ENCODE results near the gene DPF3.

The DPF3 gene

DNA sequence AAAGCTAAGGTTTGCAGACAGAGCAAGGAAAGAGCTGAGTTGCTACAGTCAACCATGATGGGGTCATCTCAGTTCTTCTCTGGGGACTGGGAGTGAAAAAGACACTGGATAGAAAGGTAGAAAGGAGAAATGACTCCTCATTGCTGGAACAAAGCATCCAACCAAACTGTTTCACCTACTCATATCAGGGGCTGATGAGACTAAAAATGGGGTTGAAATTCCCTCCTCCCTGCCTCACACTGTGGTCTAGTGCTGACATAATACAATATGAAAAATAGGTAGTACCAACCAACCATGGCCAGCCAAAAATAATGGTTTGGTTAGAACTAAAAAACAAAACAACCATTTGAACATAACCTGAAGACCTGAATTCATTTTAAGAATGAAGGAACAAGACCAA lies 220.7 kb downstream of the DPF3 start:
- no peak for DNase-seq

- DNase-seq = no peak
Measured at GRCh38 chr14:72666610-72667009, 227.3 kb downstream of the DPF3 start.

DNA sequence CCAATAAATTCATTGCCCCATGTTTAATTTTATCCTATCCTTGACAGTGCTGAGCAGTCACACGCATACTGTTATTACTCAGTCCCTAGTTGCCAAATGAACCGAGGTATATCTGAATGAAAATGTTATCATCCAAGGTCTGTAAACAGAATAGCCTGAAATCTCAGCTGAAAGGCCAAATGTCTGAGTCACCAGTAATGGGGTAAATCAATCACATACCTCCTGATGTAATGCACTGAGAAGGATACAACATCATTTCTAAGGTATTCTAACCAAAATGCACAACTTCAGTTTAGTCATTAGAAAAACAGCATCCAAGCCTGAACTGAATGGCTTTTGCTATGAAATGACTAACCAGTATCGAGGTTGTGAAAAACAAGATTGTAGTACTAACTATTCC lies 228.6 kb downstream of the DPF3 start:
- DNase-seq = no peak

- DNase-seq = no peak
Measured at GRCh38 chr14:72664651-72665050, 229.2 kb downstream of the DPF3 start.

DNA sequence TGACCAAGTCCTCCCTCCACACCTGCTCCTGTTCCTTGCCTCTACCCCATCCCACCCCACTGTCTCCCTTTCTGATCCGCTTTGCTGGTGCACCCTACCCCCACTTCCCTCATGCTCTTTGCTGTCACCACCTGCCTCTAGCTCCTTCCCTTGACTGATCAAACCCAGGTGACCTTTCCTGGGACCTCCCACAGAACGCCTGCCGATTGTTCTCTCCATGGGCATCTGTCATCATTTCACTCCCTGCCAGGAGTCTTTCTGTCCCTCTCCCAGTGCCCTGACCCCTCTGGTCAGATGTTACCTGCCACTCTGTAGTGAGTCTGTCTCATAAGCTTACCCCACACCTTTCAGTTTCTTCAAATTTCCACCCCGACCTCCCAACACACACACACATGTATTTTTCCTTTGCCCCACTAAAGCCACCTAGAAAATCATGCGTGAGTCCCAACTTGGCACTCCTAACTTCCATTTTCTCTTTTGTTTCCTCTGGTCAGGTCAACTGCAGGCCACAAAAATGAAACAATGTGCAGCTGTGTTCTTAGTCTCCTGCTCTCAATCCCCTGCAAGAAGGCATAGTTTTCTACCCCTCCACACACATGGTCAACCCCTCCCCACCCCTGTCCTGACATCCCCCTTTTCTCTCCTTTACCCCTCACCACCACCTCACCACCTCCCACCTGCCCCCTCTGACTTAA lies 229.8 kb downstream of the DPF3 start:
- no peak for DNase-seq

- DNase-seq = no peak
Measured at GRCh38 chr14:72663076-72663487, 230.8 kb downstream of the DPF3 start.

DNA sequence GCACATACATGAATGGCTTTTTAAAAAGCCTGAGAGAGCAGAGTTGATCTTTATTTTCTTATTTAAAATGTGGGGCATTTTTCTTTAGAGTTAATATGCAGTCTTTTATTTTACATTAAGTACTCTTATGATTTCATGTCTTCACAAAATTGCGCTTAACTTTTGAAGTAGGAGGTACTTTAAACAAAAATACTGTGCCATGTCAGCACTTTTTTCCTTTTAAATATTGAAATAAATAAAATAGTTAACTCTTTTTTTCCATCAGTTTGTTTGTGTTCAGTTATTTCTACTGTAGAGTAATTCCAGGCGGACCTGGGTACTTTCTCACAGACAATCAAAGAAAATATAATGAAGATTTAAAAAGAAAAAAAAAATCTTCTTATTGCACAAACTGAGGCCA lies 231.7 kb downstream of the DPF3 start:
- no peak for DNase-seq

DNA sequence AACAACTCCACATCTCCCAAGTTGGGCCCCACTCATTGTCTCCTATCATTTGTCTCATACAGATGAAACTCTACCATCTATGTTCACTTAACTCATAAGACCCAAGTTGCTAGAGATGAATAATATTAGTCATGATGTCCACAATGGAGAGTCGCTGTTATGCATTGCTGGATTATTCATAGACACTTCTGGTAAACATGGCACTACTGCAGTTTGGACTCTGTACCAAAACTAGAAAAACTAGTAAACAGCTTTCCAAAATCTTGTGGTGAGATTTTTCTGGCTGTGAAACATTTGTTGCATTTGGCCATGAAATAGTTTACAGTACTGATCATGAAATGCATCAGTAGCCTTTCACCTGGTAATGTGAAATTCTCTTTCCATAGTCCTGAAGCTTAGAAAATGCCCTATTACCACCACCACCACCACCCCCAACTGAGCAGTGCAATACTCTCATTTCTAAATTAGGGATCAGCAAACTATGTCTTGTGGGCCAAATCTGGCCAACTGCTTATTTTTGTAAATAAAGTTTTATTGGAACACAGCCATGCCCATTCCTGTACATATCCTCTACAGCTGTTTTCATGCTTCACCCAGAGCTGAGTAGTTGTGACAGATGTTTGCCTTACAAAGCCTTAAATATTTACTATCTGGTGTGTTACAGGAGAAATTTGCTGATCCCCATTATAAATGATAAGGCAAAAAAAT lies 236.5 kb downstream of the DPF3 start:
- no peak for DNase-seq

GRCh38 chr14:72653026-72653425 lies 240.9 kb downstream of the DPF3 start:
- no peak for DNase-seq

DNA sequence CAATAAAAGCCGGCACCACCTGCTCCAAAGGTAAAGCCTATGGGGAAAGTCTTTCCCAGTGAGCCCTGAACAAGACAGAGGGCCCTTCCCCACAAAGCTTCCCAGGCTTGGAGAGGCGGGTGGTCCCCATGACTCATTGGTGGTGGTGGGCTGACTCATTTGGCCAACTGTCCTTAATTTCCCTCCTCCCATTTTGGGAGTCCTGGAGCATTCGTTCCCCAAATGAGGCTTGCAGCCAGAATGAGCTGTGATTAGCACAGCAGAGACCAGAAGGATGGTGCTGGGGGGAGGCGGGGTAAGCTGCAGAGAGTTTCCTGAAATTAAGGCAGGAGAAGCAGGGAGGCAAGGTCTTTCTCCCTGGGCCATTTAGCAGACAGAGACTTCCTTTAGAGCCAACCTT lies 241.7 kb downstream of the DPF3 start:
- DNase-seq = no peak

DNA sequence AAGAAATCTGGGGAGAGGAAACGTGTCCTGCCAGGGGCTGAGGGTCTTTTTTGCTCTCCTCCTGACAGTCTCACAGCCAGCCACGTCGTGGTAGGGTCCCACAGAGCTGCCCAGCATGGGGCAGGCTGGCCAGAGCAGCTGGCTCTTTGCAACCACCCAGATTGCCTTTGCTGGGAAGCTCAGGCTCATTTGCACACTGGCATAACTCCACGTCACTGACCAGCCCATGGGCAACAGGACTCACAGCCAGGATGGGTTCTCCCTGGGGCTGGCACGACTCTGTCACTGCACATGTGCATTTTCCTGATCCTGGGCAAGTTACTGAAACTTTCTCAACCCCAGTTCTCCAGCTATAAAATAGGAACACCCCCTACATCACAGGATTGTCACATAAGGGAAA lies 242.2 kb downstream of the DPF3 start:
- no peak for DNase-seq

GRCh38 chr14:72651081-72651480 lies 242.8 kb downstream of the DPF3 start:
- no peak for DNase-seq

DNA sequence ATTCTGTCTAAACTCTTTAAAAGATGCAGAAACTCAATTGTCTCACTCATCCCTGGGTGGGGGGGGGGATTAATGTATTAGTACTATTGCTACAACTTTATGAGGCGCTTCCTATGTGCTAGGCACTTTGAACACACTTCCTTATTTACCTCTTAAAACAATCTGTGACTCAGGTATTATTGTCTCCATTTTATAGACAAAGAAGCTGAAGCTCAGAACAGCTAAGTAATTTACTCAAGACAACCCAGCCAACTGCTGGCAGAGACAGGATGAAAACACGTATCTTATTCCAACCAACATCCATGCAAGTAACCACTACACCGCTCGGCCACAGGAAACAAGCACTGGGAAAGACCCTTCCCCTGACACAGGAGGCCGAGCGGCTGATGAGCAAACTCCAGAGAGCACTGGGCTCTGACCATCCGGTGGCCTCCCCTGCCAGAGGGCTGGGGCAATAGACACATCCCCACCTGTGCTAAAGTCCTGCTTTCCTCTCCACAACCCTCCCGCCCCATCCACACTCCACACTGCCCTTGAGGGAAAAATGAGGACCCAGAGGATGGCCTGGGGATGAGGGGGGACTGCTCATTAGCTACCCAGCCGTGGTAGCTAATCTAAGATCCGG lies 244.2 kb downstream of the DPF3 start:
- no peak for DNase-seq

DNA sequence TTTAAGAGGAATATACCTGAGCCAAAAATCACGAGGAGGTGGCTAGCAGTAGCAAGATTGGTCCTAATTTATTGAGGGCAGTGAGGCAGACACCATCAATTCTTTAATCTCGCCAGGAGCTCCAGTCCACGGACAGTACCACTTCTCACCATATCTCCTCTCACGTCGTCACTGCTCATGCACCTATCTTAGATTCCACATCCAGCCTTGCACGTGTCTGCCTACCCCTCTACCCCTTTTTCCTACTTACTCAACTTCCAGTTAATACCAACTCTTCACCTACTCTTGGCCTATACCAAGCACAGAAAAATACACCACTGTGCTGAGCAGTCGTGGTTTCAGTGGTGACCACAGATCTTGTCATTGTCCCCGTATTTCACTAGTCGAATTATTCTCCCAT lies 246.1 kb downstream of the DPF3 start:
- DNase-seq = no peak

DNA sequence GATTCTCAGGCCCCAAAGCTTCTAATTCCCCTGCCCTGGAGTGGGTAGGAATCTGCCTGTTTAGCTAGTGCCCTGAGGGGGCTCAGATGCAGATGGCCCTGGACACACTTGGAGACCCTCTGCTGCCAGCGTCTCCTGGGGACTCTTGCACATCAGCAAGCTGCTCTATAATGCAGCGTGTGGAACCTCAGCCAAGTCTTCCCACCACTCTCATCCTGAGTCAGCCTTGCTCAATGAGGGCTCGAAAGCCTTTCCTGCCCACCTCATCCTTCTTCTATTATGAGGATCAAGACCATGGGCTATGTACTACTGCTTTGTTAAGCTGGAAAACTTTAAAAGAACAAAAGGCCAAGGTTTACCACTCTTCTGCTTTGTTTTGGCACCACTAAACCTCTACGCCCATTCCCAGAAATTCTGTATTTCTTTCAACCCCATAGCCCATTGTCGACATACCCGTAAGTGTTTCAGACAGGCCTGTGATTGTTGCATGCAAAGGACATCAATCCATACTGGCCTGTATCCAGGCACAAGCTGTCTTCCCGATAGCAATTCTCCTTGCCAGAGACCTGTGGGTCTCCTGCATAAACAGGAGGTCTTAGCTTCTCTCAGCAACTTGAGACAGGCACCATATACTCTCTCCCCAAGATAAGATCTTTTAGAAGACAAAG lies 246.9 kb downstream of the DPF3 start:
- DNase-seq = no peak

- no peak for DNase-seq
Measured at GRCh38 chr14:72645706-72646105, 248.2 kb downstream of the DPF3 start.

DNA sequence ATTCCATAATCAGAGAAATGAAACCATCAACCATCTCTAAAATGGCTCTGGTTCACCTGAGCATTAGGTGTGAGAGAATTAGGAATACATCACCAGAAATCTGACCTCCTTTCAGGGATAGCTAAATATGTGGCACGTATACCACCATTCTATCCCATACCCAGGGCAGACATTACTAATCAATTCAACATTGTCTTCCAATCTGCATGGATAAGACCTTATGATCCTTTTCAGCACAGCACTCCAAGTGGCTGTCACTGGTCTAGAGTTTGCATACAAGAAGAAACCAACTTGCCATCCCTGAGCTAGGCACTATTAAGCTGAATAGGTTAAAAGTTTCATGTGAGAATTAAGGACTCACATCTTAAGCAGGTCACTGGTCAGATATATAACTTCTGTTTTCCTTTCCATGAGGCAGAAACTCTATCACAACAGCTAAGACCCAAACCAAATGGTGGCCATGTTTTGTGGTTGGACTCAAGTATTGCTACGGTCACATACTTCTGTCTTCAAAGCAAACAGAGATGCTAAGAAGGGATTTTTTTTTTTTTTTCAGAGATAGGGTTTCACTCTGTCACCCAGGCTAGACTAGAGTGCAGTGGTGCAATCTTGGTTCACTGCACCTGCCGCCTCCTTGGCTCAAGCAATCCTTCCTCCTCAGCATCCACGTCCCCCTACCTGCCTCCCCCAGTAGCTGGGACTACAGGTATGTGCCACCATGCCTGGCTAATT lies 249.0 kb downstream of the DPF3 start:
- DNase-seq = no peak

GRCh38 chr14:72644038-72644437 lies 249.9 kb downstream of the DPF3 start:
- no peak for DNase-seq

GRCh38 chr14:72643317-72643801 lies 250.5 kb downstream of the DPF3 start:
- DNase-seq = no peak

DNA sequence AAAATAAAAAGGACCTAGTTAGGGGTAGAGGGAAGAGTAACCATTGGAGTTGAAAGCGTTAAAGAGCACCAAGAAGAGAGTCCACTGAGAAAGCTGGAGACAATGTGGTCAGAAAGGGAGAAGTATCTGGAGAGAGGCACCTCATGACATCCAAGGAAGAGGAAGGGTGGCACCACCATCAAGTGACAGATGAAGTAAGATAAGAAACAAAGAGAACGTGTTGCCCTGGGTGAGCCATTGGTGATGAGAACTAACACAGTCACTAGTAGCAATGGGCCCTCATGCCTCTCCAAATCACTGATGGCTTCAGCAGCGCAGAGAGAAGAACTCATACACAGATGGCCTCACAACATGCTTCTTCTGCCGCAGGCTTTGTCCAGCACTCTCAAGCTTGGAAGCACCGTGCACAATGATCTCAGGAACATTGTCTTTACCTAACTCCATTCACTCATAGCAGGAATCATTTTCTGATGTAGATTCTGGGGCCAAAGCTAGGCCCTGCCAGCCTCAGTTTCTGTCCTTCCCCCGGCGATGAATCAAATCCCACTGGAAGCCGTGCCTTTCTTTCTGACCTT lies 252.9 kb downstream of the DPF3 start:
- DNase-seq = no peak

GRCh38 chr14:72638021-72638420 lies 255.9 kb downstream of the DPF3 start:
- DNase-seq = no peak

GRCh38 chr14:72636871-72637270 lies 257.0 kb downstream of the DPF3 start:
- no peak for DNase-seq

GRCh38 chr14:72636094-72636493 lies 257.8 kb downstream of the DPF3 start:
- DNase-seq = no peak

Data from NCI-H446 treated with DMSO at 0.1 percent for 48 hours (cell line).